HG02973 (cell line): ENCODE results near the gene MYH10.

Experiments
- ATAC-seq: cut with Tn5 transposase; IDR thresholded peaks from one replicate; pipeline ENCODE4 v1.9.1; 2021; ENCODE audit warnings: moderate library complexity; ENCODE audit not compliant: unreplicated experiment

The MYH10 gene

DNA sequence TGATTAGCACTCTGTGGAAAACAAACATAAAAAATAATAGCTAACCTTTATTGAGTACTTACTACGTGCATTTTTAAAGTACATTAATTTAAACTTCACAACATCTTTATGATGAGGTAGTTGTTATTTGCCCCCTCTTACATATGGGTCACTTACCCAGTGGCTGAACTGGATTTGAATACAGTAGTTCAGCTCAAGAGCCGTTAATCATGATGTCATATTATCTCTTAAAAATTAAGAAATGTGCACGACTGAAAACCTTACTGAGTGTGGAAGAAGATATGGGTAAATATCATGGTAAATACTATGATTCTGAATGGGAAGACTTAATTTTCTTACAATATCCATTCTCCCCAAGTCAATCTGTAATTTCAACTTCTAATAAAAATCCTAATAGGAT, 177.2 kb downstream of the MYH10 start:
- no peak for ATAC-seq

DNA sequence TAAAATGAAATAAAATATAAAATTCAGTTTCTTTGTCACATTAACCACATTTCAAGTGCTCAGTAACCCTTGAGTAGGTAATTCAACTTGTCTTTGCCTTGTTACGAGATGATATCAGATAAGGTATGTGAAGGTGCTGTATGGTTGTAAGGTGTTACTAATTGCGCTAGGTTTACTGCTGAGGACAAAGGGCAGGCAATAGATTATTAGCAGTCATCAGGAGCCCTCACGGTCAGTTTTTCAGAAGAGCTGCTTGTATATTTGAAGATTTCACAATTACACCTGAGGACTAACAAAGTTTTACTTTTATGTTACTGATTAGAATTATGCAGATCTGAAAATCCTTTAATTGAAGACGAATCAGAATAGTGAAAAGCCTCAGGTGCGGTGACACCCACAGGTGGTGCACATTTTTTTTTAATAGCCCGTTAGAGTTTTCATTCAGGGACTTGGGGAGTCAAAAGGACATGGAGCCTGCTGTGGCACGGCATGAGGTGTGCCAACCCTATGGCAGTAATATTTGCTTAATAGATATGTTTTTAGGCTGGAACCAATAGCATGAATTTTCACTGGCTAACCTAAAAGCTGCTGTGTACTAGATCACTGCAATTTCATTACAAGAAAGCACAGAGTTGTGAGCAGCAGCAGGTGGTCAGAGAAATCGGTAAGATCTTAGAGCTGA, 178.5 kb downstream of the MYH10 start:
- ATAC-seq, result no peak

DNA sequence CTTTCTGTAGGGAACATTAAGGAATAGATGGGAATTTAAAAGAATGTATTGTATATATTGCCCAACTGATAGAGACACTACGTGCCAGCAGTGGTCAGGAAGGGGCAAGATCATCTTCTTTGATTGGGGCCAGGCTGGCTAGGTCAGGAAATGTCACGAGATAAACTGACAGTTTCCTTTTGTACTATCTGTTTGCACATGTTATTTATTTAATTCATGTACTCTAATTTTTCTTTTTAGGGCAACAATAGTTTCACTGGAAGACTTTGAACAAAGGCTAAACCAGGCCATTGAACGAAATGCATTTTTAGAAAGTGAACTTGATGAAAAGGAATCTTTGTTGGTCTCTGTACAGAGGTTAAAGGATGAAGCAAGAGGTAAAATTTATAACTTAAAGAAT, 182.2 kb downstream of the MYH10 start:
- ATAC-seq, result no peak

DNA sequence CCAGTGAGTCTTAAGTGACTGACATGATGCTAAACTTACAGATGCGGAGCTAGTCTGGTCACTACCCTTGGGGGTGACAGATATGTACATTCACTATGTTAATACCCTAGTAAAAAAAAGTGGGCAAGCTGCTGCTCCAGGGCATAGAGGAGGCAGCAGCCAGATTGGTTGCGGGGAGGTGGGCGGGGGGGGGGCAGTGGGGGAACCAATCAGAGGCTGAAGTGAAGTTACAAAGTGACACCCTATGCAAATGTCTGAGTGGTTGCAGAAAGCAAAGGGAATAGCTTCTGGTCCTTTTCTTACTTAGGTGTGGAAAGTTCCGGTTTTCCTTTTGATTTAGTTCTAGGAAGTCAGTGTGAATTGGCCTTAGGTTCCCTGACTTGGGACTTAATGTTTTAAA, 182.7 kb downstream of the MYH10 start:
- no peak for ATAC-seq

DNA sequence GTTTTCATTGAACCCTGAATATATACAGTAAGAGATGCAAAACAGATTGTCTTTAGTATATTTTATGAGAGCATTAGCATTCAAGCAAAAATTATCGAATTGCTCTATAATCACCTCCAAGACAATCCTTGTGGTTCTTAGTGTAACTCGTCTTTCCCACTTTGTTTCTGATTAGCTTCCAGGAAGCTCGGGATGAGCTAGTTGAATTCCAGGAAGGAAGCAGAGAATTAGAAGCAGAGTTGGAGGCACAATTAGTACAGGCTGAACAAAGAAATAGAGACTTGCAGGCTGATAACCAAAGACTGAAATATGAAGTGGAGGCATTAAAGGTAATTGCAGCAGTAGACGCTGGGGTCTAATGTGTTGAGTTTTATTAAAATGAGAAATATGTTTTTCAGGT, 185.0 kb downstream of the MYH10 start:
- no peak for ATAC-seq

DNA sequence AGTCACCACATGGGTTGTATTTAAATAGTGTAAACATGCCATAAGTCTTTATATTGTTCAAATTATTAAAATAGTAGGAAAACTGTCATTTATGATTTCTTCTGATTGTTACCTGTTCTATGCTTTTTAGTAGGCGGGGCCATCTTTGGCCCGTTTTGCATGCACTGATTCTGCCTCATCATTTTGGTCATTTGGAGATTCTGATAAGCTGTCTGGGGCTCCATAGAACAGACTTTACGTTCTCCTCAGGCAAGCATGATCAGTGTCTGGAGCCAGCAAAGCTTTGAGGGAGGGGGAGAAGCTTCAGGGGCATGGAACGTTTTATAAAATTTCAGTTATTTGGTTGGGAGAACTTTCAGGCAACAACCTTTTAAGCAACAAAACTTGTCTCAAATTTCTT, 186.0 kb downstream of the MYH10 start:
- ATAC-seq, result no peak

DNA sequence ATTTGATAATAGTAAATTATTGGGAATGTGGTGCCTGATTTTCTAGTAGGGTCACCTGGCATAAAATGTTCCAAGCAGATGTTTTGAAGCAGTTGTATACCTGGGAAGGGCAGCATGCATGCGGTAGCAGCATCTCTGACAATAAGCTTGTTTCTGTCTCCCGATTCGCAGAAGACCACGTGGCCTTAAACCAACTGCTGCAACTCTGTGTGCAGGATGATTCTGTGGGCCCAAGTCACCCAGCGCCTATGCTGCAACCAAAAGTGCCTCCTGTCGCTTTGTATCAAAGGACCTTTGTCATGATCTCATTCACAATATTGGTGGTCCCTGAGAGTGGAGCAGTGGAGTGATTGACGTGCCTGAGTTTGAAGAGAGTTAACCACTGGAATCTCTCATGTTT, 186.8 kb downstream of the MYH10 start:
- ATAC-seq, result no peak

DNA sequence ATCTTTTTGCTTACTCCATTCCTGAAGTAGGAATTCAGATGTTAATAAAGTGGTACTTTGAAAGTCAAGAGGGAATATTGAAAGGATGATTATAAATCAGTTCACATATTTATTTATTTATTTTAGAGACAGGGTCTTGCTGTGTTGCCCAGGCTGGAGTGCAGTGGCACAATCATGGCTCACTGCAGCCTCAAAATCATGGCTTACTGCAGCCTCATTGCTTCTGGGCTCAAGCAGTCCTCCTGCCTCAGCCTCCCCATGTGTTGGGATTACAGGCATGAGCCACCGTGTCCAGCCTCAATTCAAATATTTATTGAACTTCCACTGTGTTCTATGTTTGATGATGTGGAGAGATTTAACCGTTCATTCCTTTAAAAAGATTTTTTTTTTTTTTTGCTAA, 188.2 kb downstream of the MYH10 start:
- no peak for ATAC-seq

DNA sequence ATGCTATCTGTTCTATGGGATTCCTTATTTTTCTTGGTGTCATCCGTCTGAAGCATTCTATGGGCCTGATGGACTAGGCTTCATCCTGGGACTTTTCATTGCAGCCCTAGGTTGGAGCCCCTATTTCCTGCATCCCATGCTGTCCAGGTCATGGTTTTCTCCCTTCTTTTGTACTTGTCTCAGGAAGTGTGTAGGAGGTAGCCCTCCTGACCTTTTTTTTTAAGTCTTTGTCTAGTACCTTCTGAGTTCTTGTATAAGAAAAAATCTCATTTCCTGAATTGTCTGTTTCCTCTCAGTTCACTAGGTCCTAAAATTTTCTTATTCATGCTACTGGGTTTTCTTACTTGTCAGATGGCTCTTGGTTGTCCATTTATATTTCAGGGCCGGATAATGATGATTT, 188.8 kb downstream of the MYH10 start:
- ATAC-seq, result no peak

DNA sequence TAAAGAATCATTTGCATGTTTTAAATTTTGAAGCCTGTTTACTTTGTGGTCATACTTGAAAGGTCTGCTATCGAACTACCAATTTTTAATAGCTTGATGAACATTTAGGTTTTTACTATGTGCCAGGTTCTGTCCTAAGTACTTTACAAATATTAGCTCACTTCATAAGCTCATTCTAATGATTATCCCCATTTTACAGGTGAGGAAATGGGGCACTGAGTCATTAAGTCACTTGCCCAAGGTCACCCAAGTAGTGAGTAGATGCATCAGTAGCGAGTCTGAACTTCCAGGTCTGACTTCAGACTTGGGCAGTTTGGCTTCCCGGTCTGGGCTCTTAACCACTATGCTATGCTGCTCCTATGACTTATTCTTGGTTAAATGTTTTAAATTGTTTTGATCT, 190.8 kb downstream of the MYH10 start:
- no peak for ATAC-seq

DNA sequence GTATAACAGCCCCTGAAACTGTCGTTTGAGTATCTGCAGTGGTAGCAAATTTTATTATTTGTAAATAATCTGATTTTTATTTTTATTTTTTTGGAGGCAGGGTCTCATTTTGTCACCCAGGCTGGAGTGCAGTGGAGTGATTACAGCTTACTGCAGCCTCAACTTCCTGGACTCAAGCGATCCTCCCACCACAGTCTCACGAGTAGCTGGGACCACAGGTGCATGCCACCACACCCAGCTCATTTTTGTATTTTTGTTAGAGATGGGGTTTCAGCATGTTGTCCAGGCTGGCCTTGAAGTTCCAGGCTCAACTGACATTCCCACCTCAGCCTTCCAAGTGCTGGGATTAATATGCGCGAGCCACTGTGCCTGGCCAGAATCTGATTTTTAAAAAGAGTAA, 192.1 kb downstream of the MYH10 start:
- no peak for ATAC-seq

DNA sequence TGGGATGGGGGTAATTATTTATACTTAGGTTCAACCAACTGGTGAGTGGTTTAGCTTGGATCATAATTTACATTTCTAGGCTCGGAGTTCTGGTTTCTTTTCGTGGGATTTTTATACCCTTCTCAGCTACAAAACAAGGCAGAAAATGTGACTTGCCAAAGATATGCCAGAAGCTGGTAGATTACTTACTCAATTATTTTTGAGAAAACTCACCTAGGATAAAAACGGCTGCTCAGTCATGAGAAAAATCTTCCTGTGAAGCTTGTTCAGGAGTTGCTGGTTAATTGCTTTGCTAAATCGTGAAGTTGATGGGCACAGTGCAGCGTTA, 193.7 kb downstream of the MYH10 start:
- no peak for ATAC-seq

DNA sequence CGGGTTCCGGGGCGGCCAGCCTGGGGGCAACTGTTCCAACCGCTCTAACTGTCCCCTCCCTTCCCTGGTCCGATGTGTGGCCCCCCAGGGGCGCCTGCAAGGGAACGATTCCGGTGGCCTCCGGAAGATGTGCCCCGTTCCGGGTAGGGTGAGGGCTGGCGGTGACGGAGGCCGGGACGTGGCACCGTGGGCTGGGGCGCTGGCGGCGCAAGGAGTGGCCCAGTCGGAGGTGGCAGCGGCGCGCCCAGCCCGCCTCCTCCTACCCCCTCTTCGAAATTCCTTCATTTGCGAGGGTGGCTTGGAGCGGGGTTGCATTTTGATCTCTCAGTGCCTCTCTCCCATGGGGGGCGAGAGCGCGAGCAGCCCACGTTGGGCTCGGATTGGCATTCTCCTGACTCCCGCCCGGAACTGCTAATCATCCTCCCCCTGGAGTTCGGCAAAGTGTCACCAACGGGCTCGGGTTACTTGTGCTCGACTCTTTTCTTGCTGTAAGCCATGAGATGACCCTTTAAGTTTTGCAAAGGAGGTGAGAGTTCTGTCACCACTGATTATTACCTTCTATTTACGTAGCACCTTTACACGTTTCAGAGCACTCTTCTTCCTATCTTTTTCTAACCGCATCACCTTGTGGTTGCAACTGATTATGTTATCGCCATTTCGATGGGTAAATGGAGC, 194.2 kb downstream of the MYH10 start:
- peak; percentile 44 for ATAC-seq

DNA sequence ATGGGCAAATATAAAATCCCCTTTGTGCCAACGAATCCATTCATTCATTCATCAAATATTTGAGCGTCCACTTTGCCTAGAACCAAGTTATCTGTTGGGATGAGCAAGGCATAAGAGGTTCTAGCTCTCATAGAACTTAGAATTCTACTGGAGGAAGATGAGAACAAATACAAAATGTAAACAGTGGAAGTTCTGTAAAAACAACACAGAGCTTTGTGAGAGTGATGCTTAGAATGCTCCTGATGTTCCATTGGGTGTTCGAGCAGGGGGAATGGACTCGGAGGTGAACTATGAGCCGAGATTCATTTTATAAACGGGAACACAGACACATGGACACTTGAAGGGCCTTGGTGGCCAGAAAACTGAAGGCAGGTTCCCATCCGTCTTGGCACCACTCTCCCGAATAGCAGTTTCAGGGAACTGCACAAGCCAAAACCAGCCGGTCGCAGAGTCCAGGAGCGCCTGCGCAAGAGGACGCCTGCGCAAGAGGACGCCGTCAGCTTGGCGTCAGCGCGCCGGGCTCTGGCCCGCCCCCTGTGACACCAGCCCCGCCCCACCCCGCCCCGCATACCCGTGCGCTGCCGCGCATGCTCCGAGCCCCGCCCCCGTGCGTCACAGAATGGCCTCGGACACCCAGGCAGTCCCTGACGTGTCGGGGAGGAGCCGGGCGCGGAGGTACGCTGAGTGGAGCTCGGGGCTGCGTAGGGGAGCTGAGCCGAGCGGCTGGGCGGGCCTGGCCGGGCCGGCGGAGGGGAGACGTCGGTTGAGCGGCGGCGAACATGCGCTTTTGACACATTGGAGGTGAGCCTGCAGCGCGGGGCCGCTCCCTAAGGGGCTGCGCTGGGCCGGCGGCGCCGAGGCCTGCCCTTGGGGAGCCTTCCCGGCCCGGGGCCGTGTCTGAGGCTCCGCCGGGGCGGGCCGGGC, 195.0 kb downstream of the MYH10 start, which contains the start of gene NDEL1:
NDEL1 (plus strand) TSS at position 640 of the 924 bp plus-strand sequence. CDS start 8,388 bp downstream, outside the sequence.
- ATAC-seq, result peak; percentile 94

DNA sequence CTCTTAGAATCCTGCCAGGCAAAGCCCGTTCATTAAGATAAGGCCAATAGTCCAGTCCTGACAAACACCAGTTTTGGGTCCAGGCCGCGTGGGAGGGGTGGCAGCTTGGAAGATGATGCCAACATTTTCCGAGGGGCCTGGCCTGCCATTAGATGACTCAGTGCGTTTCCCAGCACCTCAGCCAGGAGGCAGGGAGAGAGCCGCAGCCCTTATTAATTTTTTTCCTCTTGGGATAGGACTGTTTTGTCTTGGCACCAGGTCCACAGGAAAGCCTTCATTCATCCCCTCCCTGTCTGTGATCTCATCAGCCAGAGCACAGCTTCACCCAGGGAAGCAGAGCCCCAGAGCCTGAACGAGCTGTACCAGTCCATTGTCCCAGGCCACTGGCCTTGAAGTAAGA, 199.6 kb downstream of the MYH10 start:
- no peak for ATAC-seq

DNA sequence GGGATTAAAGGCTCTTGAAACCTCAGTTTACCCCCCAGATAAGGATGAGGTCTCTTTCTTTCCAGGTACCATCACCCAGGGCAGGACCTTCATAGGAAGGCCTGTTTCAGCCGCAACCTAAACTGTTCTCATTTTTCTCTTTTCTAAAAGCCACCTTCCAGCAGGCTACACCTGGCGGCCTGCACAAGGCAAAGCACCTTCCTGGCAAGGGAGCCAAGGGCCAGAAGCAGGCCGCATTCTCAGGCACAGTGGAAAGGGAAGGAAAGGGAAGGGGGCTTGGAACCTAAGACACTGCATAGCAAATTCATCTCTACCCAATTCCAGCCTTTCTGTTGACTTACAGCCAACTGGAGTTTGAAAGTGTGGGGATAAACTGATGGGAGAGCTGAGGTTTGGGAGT, 203.7 kb downstream of the MYH10 start:
- no peak for ATAC-seq

DNA sequence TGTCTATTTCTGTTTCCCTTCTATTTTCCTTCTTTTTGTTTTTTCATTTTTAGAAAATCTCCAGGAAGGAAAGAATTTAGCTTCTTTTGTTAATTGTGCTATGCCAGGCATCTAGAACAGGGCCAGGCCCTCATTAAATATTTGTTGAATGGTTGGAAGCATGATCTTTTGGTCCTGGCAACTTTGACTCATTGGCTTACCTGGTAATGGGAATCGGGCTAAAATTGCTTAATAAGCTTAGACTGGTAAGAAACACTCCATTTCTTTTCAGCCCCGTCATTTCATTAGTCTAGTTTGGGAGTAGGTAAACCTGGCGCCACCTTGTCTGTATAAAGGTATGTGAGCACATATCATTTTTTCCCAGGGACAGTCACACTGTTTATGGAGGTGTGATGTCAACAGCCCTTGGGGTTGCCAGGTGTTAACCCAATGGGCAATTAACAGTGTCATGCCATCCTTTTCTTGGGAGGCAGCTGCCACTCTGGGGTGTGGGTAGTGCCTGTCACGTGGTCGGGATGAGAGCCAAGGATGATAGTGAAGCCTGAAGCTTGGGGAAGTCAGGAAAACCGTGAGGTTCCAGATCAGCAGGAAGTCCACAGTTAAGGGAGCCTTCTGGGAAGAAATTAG, 204.3 kb downstream of the MYH10 start:
- no peak for ATAC-seq
